Esophagus muscularis mucosa (tissue), 4 donors: ENCODE data around the gene SH3RF2. TPM values are rescaled to one million over a fixed set of nuclear protein-coding genes. Genes with fewer than 3 reads are reported as not detected.

Experiments used
- DNase-seq: peaks from one replicate; pipeline ENCODE4 v3.0.0-alpha.2; 2017; ENCODE audit errors: extremely low spot score
- H3K27ac ChIP-seq, 4 donors: fragments of 200-600 bp; sonication (generic); replicated peaks in 1 of 4; 1 replicate in 3 of 4; 2 replicates in 1 of 4; pipeline ENCODE4 v1.5.1; 2016 to 2019; ENCODE audit warnings: mild to moderate bottlenecking in 1 of 4
- H3K27me3 ChIP-seq, 4 donors: fragments of 200-600 bp; sonication (generic); one replicate each; pipeline versions ENCODE4 v1.5.1 to v1.6.0; 2016 to 2019
- H3K36me3 ChIP-seq, 4 donors: fragments of 200-600 bp; sonication (generic); one replicate each; pipeline ENCODE4 v1.5.1; 2016 to 2019
- H3K4me1 ChIP-seq, 4 donors: fragments of 200-600 bp; sonication (generic); one replicate each; pipeline ENCODE4 v1.5.1; 2016 to 2019
- H3K4me3 ChIP-seq, 4 donors: fragments of 200-600 bp; sonication (generic); 1 replicate in 2 of 4; 2 replicates in 2 of 4; pipeline ENCODE4 v1.5.1; 2016 to 2019; ENCODE audit warnings: mild to moderate bottlenecking in 4 of 4, moderate library complexity in 1 of 4
- H3K9me3 ChIP-seq, 4 donors: fragments of 200-600 bp; sonication (generic); 1 replicate in 3 of 4; 2 replicates in 1 of 4; pipeline ENCODE4 v1.5.1; 2016 to 2019
- CTCF ChIP-seq, 3 experiments: fragments of 200-600 bp in 2 of 3; fragments of 450-650 bp in 1 of 3; sonication (generic) in 2 of 3; IDR thresholded peaks; one replicate each; pipeline ENCODE4 v1.5.1; 2017 to 2019; ENCODE audit warnings: antibody characterized with exemption in 3 of 3, mild to moderate bottlenecking in 2 of 3, moderate library complexity in 1 of 3
- EP300 ChIP-seq: sonication (generic); formaldehyde crosslinking; IDR thresholded peaks from one replicate; pipeline ENCODE4 v1.6.1; 2017; ENCODE audit warnings: antibody characterized with exemption
- POLR2A ChIP-seq: fragments of 450-650 bp; IDR thresholded peaks from one replicate; pipeline ENCODE4 v1.6.1; 2017; ENCODE audit warnings: antibody characterized with exemption, moderate library complexity, mild to moderate bottlenecking, low read depth
- POLR2AphosphoS5 ChIP-seq, 2 donors: sonication (generic); formaldehyde crosslinking; IDR thresholded peaks; one replicate each; pipeline ENCODE4 v1.6.1; 2017; ENCODE audit warnings: antibody characterized with exemption in 2 of 2
- WGBS: methylation state at CpG from one replicate; pipeline ENCODE4 v1.1.5; 2018; 5-methylcytosine and 5-hydroxymethylcytosine counted together
- intact Hi-C: fragments of 100-400 bp; cut with DNase I; formaldehyde crosslinking; loops from one replicate; pipeline ENCODE4 v1.15.1; 2023
- total RNA-seq, 4 donors: library from RNA; depleted of rRNA; stranded (reverse); fragments of >200 nt; gene quantifications; one replicate each; pipeline versions ENCODE4 v1.1.0 to v1.2.1, GENCODE V29; 2016

Gene SH3RF2
- total RNA-seq, 4 donors from 2014 or later, result 0.66 to 2.1 (median 1.5) TPM

GRCh38 chr5:146042628-146043279, 106.4 kb downstream of the SH3RF2 start:
- no peak overlapping the region for H3K27ac ChIP-seq
- no peak overlapping the region for H3K4me3 ChIP-seq
- no peaks in the 10 kb centered on the region for H3K9me3 ChIP-seq
- H3K36me3 ChIP-seq, result no peaks in the 10 kb centered on the region
- TF ChIP-seq EP300 (no peak), POLR2A (no peak), CTCF (IDR thresholded peaks at IDR 0.05) (no peak), POLR2AphosphoS5 (IDR thresholded peaks at IDR 0.05) (no peak)
- peaks cover 0 to 6% (median 0%) of the 10 kb centered on the region in 4 donors for H3K4me1 ChIP-seq
- WGBS, result 61% methylated on average over 5 of the region's 5 CpGs
- no peak for DNase-seq
- intact Hi-C loops, result loop anchor here (10.0 kb wide), 1 partner anchor 218 kb away; no protein-coding TSS in a partner anchor
- no peaks in the 10 kb centered on the region for H3K27me3 ChIP-seq

- WGBS, result 97% methylated on average over 4 of the region's 4 CpGs
- no peak overlapping the region for H3K4me3 ChIP-seq
- intact Hi-C loops, result loop anchor here (10.0 kb wide), 1 partner anchor 219 kb away; no protein-coding TSS in a partner anchor
- H3K4me1 ChIP-seq, result peaks cover 0 to 6% (median 0%) of the 10 kb centered on the region in 4 donors
- H3K27ac ChIP-seq, result no peak overlapping the region
- no peak for TF ChIP-seq CTCF (IDR thresholded peaks at IDR 0.05)
- no peak for TF ChIP-seq POLR2AphosphoS5 (IDR thresholded peaks at IDR 0.05)
- TF ChIP-seq POLR2A, result no peak
- no peak for TF ChIP-seq EP300
- H3K36me3 ChIP-seq, result no peaks in the 10 kb centered on the region
- DNase-seq, result no peak
- H3K27me3 ChIP-seq, result no peaks in the 10 kb centered on the region
- H3K9me3 ChIP-seq, result no peaks in the 10 kb centered on the region
Measured at GRCh38 chr5:146043722-146044121, 107.3 kb downstream of the SH3RF2 start.

- no peak for DNase-seq
- no peak overlapping the region for H3K27ac ChIP-seq
- no peaks in the 10 kb centered on the region for H3K4me1 ChIP-seq
- H3K4me3 ChIP-seq, result no peak overlapping the region
- no peaks in the 10 kb centered on the region for H3K36me3 ChIP-seq
- intact Hi-C loops, result loop anchor here (10.0 kb wide), 1 partner anchor 223 kb away; no protein-coding TSS in a partner anchor
- H3K9me3 ChIP-seq, result no peaks in the 10 kb centered on the region
- TF ChIP-seq POLR2A (no peak), CTCF (IDR thresholded peaks at IDR 0.05) (no peak), EP300 (no peak), POLR2AphosphoS5 (IDR thresholded peaks at IDR 0.05) (no peak)
- no peaks in the 10 kb centered on the region for H3K27me3 ChIP-seq
- WGBS, result 80% methylated on average over 3 of the region's 4 CpGs
Measured at GRCh38 chr5:146047396-146047795, 111.0 kb downstream of the SH3RF2 start.

GRCh38 chr5:146048994-146049703, 112.8 kb downstream of the SH3RF2 start:
- no peak for TF ChIP-seq EP300
- TF ChIP-seq CTCF (IDR thresholded peaks at IDR 0.05), result peak; percentile 57 to 60 (median 59)
- TF ChIP-seq POLR2A, result no peak
- no peak for TF ChIP-seq POLR2AphosphoS5 (IDR thresholded peaks at IDR 0.05)
- no peak for DNase-seq
- no peaks in the 10 kb centered on the region for H3K27me3 ChIP-seq
- H3K9me3 ChIP-seq, result no peaks in the 10 kb centered on the region
- 76% methylated on average over 15 of the region's 15 CpGs for WGBS
- no peak overlapping the region for H3K4me3 ChIP-seq
- intact Hi-C loops, result loop anchor here (10.0 kb wide), 1 partner anchor 224 kb away; no protein-coding TSS in a partner anchor
- no peaks in the 10 kb centered on the region for H3K36me3 ChIP-seq
- H3K4me1 ChIP-seq, result no peaks in the 10 kb centered on the region
- H3K27ac ChIP-seq, result no peak overlapping the region
